Mesendoderm (in vitro differentiated cells): ENCODE data around the gene ABHD14A. TPM values are rescaled to one million over a fixed set of nuclear protein-coding genes. Genes with fewer than 3 reads are reported as not detected.

ENCODE experiments used
- small RNA-seq: library from polyadenylated mRNA; stranded (forward); fragments of <200 nt; extraction: miRNeasy Mini kit (QIAGEN cat#:217004); gene quantifications from one replicate; pipeline ENCODE3, GENCODE V24; 2013; ENCODE audit not compliant: insufficient read depth

ABHD14A gene

Small RNAs within 50 kb of the gene (small RNA-seq; reads per million reads assigned to genes)
- gene AC115284.1 = not detected
